ENCODE measurements around the gene SMIM21.

DNA sequence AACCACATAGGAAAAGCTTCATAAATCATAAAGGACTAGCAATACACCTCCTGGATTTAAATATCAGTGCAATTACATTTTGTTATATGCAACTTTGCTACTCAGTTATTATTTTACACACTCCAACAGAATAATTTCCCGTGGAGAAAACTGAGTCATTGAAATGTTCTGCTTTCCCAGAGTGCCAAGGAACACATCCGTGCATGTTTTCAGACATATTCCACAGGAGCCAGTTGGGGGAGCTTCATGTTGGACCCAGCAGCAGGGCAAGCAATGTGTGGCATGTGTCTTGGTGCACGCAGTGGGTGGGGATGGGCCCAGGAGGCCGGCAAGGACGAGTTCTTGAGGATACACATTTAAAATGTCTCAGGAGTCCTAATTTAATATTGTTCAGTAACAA, 14.4 kb upstream of the SMIM21 start:
- TF ChIP-seq POLR2A (IDR thresholded peaks at IDR 0.05) = no peak
- TF ChIP-seq, protein P1, sequence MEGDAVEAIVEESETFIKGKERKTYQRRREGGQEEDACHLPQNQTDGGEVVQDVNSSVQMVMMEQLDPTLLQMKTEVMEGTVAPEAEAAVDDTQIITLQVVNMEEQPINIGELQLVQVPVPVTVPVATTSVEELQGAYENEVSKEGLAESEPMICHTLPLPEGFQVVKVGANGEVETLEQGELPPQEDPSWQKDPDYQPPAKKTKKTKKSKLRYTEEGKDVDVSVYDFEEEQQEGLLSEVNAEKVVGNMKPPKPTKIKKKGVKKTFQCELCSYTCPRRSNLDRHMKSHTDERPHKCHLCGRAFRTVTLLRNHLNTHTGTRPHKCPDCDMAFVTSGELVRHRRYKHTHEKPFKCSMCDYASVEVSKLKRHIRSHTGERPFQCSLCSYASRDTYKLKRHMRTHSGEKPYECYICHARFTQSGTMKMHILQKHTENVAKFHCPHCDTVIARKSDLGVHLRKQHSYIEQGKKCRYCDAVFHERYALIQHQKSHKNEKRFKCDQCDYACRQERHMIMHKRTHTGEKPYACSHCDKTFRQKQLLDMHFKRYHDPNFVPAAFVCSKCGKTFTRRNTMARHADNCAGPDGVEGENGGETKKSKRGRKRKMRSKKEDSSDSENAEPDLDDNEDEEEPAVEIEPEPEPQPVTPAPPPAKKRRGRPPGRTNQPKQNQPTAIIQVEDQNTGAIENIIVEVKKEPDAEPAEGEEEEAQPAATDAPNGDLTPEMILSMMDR (IDR thresholded peaks at IDR 0.05) = no peak
